Adipocyte (in vitro differentiated cells): ENCODE measurements around the gene TNK1.
"Not testable (repeated sequence)": the region's sequence is repeated elsewhere in the genome, so short reads cannot be mapped to it uniquely, and the experiment has no call there.

Experiments used
- DNase-seq: peaks from one replicate; pipeline ENCODE4 v3.0.0-alpha.2; 2015; ENCODE audit warnings: low read depth
- H3K27me3 ChIP-seq: replicated peaks from 2 replicates; pipeline ENCODE4 v1.7.0; 2013; ENCODE audit warnings: mild to moderate bottlenecking, low read length, moderate library complexity; ENCODE audit not compliant: control insufficient read depth, insufficient read depth
- H3K36me3 ChIP-seq: 2 replicates; pipeline ENCODE4 v1.7.0; 2013; ENCODE audit warnings: low read length, mild to moderate bottlenecking, moderate library complexity; ENCODE audit not compliant: control insufficient read depth, insufficient read depth, severe bottlenecking
- H3K4me1 ChIP-seq: 2 replicates; pipeline ENCODE4 v1.7.0; 2013; ENCODE audit warnings: mild to moderate bottlenecking, low read length, moderate library complexity; ENCODE audit not compliant: control insufficient read depth, insufficient read depth
- H3K4me3 ChIP-seq: 2 replicates; pipeline ENCODE4 v1.7.0; 2013; ENCODE audit warnings: mild to moderate bottlenecking, low read length, moderate library complexity
- H3K9ac ChIP-seq: 2 replicates; pipeline ENCODE4 v1.7.0; 2013; ENCODE audit warnings: mild to moderate bottlenecking, low read length, moderate library complexity
- H3K9me3 ChIP-seq: 2 replicates; pipeline ENCODE4 v1.7.0; 2013; ENCODE audit warnings: mild to moderate bottlenecking, low read length, moderate library complexity; ENCODE audit not compliant: control insufficient read depth

Gene TNK1

DNA sequence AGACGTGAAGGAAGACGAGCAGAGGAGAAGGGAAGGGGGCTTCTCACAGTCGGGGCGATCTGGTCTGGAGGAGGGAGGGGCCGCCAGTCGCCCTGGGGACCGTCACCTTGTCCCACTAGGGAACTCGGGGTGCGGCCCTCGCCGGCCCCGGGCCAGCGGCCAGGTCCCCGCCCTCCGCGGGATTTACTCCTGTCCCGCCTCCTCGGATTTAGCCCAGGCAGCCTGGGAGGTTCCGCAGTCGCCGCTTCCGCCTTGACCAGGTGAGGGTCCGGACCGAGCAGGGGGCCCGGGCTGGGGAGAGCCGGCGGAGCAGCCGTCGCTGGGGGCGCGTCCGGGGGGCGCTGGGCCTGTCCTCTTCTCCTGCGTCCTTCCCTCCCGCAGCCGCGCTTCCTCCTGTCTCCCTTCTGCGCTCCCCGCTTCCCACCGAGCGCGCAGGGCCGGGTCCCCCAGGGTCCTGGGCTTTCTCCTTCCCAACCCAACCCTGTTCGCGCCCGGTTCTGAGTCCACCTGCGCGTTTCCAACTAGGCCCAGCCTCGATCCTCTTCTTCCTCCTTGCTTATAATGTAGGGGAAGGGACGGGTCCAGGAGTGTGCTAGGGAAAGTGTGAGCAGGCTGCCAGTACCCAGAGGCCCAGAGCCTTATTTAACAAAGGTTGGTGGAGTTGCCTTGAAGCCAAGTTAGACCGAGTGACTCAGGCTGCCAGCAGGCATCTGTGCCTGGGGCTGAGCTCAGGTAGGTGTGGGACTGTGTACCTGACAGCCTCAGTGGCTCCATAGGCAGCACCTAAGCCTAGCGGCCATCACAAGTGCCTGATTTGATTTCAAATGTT, at the start of gene TNK1:
Gene TNK1, plus strand, starts transcription at position 235 of the 829 bp plus-strand sequence. CDS start 1,838 bp downstream, outside the sequence.
- peaks cover 32% of the 10 kb centered on the region for H3K27me3 ChIP-seq
- peak; percentile 19 for DNase-seq

DNA sequence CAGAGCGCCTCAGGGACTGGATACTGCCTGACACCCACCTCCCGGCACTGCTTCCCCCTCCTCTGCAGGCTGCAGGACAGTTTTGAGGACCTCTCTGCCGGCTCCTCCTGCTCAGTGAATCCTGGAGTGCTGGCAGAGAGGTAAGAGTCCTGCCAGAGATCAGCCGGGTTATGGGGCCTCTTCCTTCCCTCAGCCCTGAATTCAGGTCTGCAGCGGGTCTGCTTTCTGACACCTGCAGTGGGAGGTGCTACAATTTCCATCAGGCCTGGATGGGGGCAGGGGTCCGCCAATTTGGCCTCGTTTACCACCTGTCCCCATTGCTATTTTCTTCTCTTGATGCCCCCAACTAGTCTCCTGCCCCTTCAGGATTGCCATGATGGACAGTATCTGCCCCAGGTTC, 48.8 kb upstream of the TNK1 start:
- Histone ChIP-seq H3K27me3 (peaks cover 19% of the 10 kb centered on the region), H3K4me1 (peaks cover 15% of the 10 kb centered on the region), H3K36me3 (no peaks in the 10 kb centered on the region), H3K9me3 (no peaks in the 10 kb centered on the region), H3K4me3 (no peak overlapping the region), H3K9ac (no peak overlapping the region)
- no peak for DNase-seq

More for the DNA sequence above, at the start of gene TNK1:
- peaks cover 9% of the 10 kb centered on the region for H3K9me3 ChIP-seq
- peaks cover 15% of the 10 kb centered on the region for H3K4me1 ChIP-seq
- H3K4me3 ChIP-seq: peak within 1 kb of the TSS; percentile 49
- H3K36me3 ChIP-seq: no peaks in the 10 kb centered on the region
- H3K9ac ChIP-seq: no peak within 1 kb of the TSS

DNA sequence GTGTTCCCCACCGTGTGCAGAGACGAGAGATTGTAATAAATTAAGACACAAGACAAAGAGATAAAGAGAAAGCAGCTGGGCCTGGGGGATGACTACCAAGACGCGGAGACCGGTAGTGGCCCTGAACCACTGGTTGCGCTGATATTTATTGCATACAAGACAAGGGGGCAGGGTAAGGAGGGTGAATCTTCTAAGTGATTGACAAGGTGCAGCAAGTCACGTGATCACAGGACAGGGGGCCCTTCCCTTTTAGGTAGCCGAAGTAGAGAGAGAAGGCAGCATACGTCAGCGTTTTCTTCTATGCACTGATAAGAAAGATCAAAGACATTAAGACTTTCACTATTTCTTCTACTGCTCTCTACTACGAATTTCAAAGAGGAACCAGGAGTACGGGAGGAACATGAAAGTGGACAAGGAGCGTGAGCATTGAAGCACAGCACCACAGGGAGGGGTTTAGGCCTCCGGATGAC, 48.3 kb upstream of the TNK1 start:
- H3K4me3 ChIP-seq, H3K9me3 ChIP-seq, H3K9ac ChIP-seq, H3K36me3 ChIP-seq, DNase-seq: not testable (repeated sequence)
- peaks cover 21% of the 10 kb centered on the region for H3K27me3 ChIP-seq
- peaks cover 14% of the 10 kb centered on the region for H3K4me1 ChIP-seq

DNA sequence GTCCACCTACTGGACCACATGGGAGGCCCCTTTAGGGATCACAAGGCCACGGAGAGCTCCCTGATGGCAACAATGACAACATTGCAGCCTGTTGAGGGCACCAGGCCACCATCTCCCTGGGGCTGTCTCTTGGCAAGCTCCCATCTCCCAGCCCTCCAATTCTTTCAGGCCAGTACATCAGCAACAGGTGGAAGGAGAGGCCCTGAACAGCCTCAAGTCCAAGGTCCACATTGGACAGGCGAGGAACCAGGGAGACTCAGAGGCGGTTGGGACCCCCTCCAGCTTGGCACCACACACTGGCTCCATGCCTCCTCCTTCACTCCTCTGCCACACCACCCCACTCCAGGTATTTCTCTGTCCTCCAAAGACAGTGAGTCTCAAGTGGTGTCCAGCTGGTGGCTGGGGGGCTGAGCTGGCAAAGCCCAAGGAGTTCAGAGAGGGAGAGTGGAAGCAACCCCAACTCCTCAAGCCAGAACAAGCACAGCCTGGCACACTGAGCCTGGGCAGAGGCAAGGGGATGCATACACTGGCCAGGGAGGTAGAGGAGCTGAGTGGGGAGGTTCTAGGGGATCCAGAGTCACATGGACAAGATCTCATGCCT, 45.9 kb upstream of the TNK1 start:
- Histone ChIP-seq H3K4me3 (no peak overlapping the region), H3K36me3 (no peaks in the 10 kb centered on the region), H3K27me3 (peaks cover 21% of the 10 kb centered on the region), H3K4me1 (peaks cover 8% of the 10 kb centered on the region), H3K9me3 (no peaks in the 10 kb centered on the region), H3K9ac (no peak overlapping the region)
- no peak for DNase-seq

DNA sequence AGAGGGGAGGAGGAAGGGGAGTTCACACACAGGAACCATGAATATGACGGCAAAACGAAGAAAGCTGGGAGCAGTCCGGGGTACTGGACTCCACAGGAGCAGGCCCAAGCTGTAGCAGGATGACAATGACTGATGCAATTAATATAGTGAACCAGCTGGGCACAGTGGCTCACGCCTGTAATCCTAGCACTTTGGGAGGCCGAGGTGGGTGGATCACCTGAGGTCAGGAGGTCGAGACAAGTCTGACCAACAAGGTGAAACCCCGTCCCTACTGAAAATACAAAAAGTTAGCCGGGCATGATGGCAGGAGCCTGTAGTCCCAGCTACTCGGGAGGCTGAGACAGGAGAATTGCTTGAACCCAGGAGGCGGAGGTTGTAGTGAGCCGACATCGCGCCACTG, 45.1 kb upstream of the TNK1 start:
- H3K27me3 ChIP-seq: peaks cover 21% of the 10 kb centered on the region
- H3K4me1 ChIP-seq, H3K4me3 ChIP-seq, H3K36me3 ChIP-seq, H3K9me3 ChIP-seq, H3K9ac ChIP-seq, DNase-seq: not testable (repeated sequence)

DNA sequence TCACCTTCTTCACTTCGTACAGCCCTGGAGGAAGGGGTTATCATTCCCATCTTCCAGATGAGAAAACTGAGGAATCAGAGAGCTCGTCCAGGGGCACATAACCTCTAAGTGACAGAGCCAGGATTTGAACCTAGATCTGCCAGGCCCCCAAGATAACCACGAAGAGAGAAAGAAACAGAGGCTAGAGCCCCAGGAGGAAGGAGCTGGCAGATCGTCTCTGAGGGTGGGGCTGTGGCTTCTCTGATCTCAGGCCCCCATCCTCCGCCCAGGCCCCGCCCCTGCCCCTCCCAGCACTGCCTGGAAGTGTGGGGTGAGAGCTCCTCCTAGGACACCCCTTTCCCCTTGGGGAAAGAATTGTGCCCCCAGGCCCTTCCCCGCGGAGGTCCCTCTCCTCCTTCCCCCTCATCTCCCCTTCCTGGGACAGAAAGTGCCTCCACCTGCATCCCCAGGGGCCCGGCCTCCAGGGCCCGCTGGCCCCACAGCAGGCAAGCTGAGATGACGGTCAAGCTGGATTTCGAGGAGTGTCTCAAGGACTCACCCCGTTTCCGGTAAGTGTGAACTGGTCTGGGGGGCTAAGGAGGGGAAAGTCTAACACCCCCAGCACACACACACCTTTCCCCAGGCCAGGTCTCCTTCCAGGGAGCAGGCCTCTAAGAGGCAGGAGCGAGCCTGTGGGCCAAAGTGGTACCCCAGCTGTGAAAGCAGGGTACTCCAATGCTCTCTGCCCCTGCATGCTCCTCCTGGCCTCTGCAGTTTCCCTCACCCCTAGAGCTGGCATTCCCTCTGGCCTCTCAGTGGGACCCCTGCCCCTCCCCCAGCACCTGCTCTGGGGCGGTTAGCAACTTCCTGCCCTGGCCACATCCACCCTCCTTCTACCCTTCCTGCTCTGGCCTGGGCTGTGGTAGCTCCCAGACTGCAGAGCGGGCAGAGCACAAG, 44.4 kb upstream of the TNK1 start, which contains the start of gene ACAP1:
Gene ACAP1, plus strand, starts transcription at position 290 of the 936 bp plus-strand sequence. Its CDS starts 206 bp downstream, at position 496.
- Histone ChIP-seq H3K4me3 (no peak within 1 kb of the TSS), H3K9me3 (no peaks in the 10 kb centered on the region), H3K4me1 (peaks cover 10% of the 10 kb centered on the region), H3K36me3 (no peaks in the 10 kb centered on the region), H3K27me3 (peaks cover 23% of the 10 kb centered on the region), H3K9ac (no peak within 1 kb of the TSS)
- no peak for DNase-seq

DNA sequence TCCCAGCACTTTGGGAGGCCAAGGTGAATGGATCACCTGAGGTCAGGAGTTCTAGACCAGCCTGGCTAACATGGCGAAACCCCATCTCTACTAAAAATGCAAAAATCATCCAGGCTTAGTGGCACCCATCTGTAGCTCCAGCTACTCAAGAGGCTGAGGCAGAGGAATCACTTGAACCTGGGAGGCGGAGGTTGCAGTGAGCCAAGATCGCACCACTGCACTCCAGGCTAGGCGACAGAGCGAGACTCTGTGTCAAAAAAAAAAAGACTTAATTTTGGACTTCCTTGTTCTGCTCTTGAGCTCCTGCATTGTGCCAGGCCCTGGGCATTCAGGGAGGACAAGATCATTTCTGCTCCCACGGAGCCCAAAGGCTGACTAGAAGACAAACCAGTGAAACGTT, 43.3 kb upstream of the TNK1 start:
- DNase-seq, H3K4me1 ChIP-seq, H3K4me3 ChIP-seq, H3K9me3 ChIP-seq, H3K36me3 ChIP-seq, H3K9ac ChIP-seq: not testable (repeated sequence)
- peaks cover 31% of the 10 kb centered on the region for H3K27me3 ChIP-seq

DNA sequence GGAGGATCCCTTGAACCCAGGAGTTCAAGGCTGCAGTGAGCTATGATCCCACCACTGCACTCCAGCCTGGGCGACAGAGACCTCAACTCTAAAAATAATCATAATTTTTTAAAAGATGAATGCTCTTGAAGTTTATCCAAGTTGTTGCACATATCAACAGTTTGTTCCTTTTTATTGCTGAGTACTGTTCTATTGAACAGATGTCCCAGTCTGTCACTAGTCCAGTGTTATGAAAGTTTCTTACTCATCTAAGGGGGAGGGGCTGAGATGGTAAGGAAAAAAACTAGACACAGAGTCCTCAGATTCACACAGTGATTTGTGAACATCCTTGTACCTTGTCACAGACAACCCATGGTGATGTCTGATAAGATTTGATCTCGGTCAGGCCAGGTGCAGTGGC, 40.7 kb upstream of the TNK1 start:
- no peak overlapping the region for H3K4me3 ChIP-seq
- H3K36me3 ChIP-seq: no peaks in the 10 kb centered on the region
- peaks cover 45% of the 10 kb centered on the region for H3K27me3 ChIP-seq
- peaks cover 10% of the 10 kb centered on the region for H3K4me1 ChIP-seq
- DNase-seq: no peak
- no peaks in the 10 kb centered on the region for H3K9me3 ChIP-seq
- H3K9ac ChIP-seq: no peak overlapping the region

DNA sequence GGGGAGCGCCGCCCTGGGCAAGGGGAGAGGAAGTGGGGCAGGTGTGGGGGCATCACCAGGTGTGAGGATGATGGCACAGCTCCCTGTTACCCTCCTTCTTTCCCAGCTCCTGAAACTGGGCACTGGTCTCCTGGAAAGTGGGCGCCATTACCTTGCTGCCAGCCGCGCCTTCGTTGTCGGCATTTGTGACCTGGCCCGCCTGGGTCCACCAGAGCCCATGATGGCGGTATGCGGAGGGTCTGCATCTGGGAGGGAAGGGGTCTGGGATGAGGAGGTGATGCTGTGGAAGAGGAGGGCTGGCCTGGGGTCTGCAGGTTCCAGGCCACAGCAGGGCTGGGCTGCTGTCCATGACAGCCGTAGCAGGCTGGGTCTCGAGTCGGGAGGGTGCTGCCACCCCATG, 39.0 kb upstream of the TNK1 start:
- no peaks in the 10 kb centered on the region for H3K9me3 ChIP-seq

DNA sequence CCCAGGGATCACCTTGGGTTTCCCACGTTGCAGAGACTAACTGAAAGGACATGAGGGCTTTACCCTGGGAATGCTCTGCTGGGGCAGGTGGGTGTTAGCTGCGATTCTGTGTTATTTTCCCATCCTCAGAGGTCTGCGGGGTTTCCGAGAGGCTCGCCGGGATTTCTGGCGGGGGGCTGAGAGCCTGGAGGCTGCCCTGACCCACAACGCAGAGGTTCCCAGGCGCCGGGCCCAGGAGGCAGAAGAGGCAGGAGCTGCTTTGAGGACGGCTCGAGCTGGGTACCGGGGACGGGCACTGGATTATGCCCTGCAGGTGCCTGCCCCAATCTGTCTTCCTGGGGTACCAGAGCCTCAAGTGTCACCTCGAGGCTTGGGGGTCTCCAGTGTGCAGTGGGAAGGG, 37.6 kb upstream of the TNK1 start:
- no peak for DNase-seq
- H3K9me3 ChIP-seq: no peaks in the 10 kb centered on the region
- H3K9ac ChIP-seq: no peak overlapping the region
- H3K36me3 ChIP-seq: no peaks in the 10 kb centered on the region
- H3K4me3 ChIP-seq: no peak overlapping the region
- peaks cover 15% of the 10 kb centered on the region for H3K4me1 ChIP-seq
- peaks cover 32% of the 10 kb centered on the region for H3K27me3 ChIP-seq

More for the DNA sequence above, 39.0 kb upstream of the TNK1 start:
- peaks cover 10% of the 10 kb centered on the region for H3K4me1 ChIP-seq
- no peak overlapping the region for H3K4me3 ChIP-seq
- H3K27me3 ChIP-seq: peaks cover 37% of the 10 kb centered on the region
- H3K9ac ChIP-seq: no peak overlapping the region
- DNase-seq: no peak
- no peaks in the 10 kb centered on the region for H3K36me3 ChIP-seq
